GM12892 (cell line): ENCODE measurements around the gene STARD13.

Experiments used
- DNase-seq: peaks from one replicate; pipeline ENCODE4 v3.0.0; 2011; ENCODE audit not compliant: insufficient read length
- FAIRE-seq: peaks from 2 replicates; lab custom pipeline; 2011; peaks lifted over from hg19 to GRCh38; lab: Jason Lieb, UNC
- POLR2A ChIP-seq: IDR thresholded peaks from 2 replicates; pipeline ENCODE4 v1.6.1; 2011; ENCODE audit warnings: low read depth, low read length, control low read depth
- POLR2AphosphoS5 ChIP-seq: IDR thresholded peaks from 2 replicates; pipeline ENCODE4 v1.6.1; 2011; ENCODE audit warnings: low read depth, low read length, control low read depth
- TAF1 ChIP-seq: IDR thresholded peaks from 2 replicates; pipeline ENCODE4 v1.6.1; 2011; ENCODE audit warnings: low read depth, mild to moderate bottlenecking, control low read depth, low read length, borderline replicate concordance

Gene STARD13

DNA sequence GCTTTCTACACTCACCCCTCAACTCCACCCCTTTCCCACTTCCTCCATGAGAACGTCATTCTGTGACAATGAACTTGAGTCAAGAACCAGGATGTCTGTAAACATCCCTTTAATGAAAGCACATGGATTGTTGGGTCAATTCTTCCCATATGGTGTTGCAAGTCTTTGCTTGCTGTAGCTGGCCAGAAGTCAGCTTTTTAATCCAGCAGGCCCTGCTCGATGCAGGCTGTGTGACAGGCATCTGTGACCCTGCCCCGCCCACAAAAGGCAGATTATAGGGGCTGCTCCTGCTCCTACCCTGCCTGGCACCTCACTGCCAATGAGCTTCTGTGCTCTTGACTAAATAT, 78.0 kb downstream of the STARD13 start:
- DNase-seq, result no peak

DNA sequence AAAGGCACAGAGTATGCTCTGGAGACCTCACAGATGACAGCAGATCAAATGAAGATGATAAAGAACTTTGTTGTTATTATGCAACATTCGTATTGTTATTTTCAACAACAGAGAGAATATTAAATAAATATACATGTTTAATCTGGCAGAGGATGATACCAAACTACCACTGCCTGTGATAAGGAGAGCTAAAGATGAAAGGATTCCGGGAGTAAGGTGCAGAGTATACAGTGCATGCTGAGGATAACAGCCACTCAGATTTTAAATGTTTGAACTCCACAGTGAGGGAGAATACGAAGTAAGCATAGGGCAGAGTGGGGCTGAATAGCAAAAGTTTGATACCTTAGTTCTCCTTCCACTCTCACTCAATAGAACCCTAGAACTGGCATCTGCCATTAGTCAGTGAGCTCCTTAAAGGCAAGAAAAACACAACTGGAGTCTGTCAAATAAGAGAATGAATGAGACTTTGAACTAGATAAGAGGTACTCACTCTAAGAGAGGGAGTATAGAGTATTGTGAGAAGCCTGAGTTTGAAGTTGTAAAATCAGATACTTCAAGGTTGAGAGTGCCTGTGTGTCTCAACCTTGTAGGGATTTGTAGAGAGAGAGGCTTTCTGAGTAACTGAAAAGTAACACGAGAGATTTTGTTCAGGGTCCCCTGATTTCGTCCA, 78.5 kb downstream of the STARD13 start:
- DNase-seq (no peak), FAIRE-seq (no peak)
- TF ChIP-seq POLR2AphosphoS5 (no peak), POLR2A (no peak), TAF1 (no peak)

More for the DNA sequence above, 78.0 kb downstream of the STARD13 start:
- no peak for TF ChIP-seq TAF1
- TF ChIP-seq POLR2AphosphoS5, result no peak
- TF ChIP-seq POLR2A, result no peak
- FAIRE-seq, result peak; percentile 78

DNA sequence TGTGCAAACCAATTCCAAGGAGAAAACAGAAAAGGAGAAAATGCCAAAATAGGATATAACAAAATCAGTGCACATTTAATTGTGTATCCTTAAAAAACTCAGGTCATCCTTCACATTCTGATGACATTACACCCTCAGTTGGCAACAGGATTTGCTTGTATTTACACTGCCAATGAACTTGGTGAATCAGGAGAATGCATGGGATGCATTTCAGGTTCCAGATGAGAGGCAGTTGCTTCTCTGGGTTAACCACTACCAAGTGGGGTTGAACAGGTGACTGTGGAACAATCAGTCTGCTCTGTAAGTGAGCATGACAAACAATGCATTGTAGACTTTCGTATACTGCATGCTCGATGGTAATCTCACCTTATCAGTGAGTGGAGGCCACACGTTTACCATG, 79.1 kb downstream of the STARD13 start:
- no peak for DNase-seq
- no peak for TF ChIP-seq POLR2A
- no peak for TF ChIP-seq POLR2AphosphoS5
- TF ChIP-seq TAF1, result no peak
- no peak for FAIRE-seq

DNA sequence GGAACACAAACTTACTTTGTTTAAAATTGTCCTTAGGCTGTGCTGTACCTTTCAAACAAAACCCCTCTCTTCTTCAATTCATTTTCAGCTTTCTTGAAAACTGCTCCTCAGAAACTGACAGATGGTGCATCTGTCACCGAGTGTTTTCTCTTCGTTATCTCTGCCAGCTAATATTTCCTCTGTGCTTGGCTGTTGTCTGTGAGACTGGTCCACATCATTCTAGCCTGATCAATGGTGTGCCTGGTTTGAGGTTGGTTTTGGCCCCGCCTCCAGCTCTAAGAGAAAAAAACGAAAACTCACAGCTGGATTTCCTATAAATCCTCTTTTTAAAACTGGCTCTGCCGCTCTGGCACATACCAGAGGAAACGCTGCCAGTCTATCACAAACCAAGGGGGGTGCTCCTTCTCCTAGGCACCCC, 79.7 kb downstream of the STARD13 start:
- FAIRE-seq (peak; percentile 21), DNase-seq (no peak)
- no peak for TF ChIP-seq TAF1

DNA sequence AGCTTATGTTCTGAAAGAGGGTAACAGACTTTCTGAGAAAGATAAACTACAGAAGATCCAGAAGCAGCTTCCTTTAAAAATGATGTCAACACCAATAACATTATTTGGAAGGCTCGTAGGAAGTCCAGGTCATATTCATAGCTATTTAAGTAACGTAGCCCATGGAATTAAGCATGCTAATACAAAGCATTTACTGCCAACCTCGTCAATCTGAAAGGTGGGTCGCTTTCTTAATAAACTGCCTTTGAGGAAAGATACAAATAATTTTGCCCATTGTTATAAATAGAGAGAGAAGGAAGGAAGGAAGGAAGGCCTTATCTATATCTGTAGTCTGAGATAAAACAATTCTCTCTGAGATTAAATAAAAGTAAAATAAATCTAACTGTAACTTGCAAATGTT, 80.3 kb downstream of the STARD13 start:
- TF ChIP-seq POLR2A, result no peak
- TF ChIP-seq TAF1, result no peak
- no peak for TF ChIP-seq POLR2AphosphoS5
- DNase-seq (no peak), FAIRE-seq (no peak)

DNA sequence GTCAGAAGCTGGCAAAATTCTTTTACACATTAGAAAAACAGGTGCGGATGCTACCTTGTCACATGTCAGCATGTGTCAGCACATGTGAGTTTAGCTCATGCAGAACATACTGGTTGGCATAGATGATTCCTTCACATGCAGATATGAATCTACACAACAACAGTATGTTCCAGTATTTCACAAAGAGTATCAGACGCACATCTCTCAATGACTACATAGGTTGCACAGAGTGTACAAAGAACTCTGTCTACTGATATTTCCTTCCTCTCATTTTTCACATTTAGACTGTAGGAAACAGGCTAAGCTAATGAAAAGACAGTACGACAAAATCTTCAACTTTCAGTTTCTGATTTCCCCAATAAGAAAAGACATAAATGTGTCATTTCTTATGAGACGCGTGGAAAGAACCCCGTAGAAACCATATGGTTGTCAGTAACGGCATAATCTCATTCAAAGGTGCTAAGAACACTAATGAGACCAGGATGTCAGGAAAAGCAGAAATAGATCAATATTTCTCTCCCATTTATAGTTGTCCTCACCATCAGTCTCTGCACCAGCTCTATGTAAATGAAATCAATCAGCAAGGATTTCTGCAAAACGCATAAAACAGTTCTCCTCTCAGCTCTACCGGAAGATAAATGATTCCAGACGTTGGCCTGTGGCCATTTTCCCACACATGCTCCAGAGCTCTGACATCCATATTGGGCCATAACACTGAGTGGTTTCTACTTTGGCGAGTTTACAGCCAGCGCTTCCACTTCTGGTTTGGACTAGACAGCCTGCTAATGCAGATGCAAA, 81.2 kb downstream of the STARD13 start:
- DNase-seq (no peak), FAIRE-seq (peak; percentile 36)
- TF ChIP-seq TAF1, result no peak
- TF ChIP-seq POLR2AphosphoS5, result no peak
- TF ChIP-seq POLR2A, result no peak

DNA sequence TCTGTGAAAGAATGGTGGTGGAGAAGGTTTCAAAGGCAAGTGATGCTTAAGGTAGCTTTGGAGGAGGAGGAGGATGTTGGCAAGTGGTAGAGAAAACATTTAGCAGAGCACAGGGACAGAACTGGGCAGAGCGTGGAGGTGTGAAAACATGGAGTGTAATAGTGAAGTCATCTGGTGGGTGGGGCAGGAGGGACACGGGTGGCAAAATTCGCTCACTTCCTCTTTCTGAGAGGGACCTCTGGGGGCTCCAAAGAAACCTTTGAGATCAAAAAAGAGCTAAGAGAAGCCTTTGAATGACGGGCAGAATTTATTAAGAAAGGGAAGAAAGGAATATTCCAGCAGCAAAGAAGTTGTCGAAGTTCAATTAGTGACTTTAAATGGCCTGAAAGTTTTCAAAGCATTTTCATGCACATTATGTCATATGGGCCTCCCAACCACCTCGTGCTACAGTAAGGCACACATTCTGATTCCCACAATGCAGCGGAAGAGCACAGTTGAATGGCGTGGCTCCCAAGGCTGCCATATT, 82.8 kb downstream of the STARD13 start:
- no peak for DNase-seq

DNA sequence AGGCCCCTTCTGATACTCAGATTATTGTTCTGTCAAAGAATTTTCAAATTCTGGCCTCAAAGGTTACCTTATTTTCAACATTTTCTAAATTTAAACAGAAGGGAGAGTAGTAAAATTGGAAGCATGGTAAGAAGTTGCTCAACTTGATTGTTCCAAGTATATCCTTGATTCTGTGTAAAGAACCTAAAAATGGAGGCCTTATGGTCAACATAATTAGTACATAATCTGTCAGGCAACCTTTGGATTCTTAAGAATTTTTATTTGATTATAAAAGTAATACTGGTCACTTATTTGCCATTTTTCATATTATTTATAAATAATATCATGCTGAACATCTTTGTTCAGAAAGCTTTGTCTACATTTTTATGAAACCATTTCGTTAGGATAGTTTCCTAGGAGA, 83.9 kb downstream of the STARD13 start:
- DNase-seq, result no peak
- no peak for FAIRE-seq
- TF ChIP-seq POLR2AphosphoS5 (no peak), TAF1 (no peak), POLR2A (no peak)

More for the DNA sequence above, 82.8 kb downstream of the STARD13 start:
- peak; percentile 63 for FAIRE-seq
- TF ChIP-seq TAF1 (no peak), POLR2A (no peak), POLR2AphosphoS5 (no peak)

DNA sequence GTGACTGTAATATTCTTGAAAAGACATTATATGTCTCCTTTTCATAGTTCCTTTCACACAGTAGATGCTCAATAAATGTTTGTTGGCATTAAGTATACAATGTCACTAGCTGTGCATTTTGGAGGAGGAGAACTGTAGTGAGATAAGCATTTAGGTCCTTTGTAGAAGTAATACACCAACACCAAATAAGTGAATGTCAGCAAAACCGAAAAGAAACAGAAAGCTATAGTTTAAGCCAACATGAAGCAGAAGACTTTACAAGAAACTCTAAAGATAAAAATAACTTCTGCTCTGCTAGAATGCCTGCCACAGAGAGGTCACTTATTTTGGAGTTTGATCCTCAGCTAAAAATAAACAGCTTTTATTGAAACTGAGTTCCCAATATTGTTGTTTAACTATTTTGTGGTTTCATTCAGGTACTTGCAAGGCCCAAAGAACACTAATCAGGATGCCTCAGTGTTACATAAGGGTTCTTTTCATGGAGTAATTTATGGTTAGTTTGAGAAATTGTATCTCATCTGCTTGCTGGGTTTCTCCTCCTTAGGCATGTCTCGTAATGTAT, 86.2 kb downstream of the STARD13 start:
- peak; percentile 69 for FAIRE-seq
- TF ChIP-seq TAF1 (no peak), POLR2AphosphoS5 (no peak), POLR2A (no peak)
- no peak for DNase-seq

DNA sequence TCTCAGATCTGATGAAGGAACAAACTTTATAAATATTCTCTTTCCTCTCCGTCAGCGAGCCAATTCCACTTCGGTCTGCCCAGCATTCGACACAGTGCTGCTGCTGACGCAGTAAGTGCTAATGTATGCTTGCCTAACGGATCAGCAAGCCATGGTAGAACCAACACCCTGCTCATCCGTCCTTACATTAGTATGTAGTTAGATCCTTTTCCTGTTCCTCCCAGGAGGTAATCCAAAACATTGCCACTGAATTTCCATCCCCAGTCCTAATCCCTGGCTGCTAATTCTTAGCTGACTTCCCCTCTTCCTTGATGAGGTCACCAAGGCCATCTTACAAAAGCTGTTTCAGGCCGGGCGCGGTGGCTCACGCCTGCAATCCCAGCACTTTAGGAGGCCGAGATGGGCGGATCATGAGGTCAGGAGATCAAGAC, 88.0 kb downstream of the STARD13 start:
- no peak for FAIRE-seq
- TF ChIP-seq POLR2AphosphoS5 (no peak), TAF1 (no peak), POLR2A (no peak)
- no peak for DNase-seq

DNA sequence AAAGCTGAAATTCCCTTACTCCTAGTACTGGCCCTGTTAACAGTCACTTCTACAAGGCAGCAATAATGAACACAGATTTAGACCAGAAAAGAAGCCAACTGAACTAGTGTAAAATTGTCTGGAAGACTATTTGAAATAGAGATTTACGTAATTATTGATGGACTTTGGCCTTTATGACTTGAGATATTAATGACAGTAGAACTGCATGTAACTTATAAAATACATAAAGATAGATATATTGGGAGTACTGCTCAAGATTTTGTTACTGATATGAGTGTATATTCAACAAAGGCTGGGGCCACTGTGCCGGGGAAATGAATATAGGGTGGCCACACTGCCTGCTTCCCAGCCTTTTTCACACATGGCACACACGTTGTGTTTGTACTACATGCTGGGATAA, 88.8 kb downstream of the STARD13 start:
- FAIRE-seq (no peak), DNase-seq (no peak)
- TF ChIP-seq TAF1 (no peak), POLR2AphosphoS5 (no peak), POLR2A (no peak)
